ENCODE measurements around the gene APEH. TPM values are rescaled to one million over a fixed set of nuclear protein-coding genes. Genes with fewer than 3 reads are reported as not detected.
"Not testable (repeated sequence)": the region's sequence is repeated elsewhere in the genome, so short reads cannot be mapped to it uniquely, and the experiment has no call there.

The APEH gene
- total RNA-seq, 2 experiments from 2014 or later, result 179 to 192 TPM

GRCh38 chr3:49687424-49687795, 13.3 kb downstream of the APEH start:
- DNase-seq; POLR2A ChIA-PET; H3K27ac Mint-ChIP-seq; CTCF ChIA-PET; H3K4me3 Mint-ChIP-seq; H3K9me3 Mint-ChIP-seq (ENCODE audit: insufficient read depth); H3K27me3 Mint-ChIP-seq (ENCODE audit: low read depth); ATAC-seq: not testable (repeated sequence)
- H3K36me3 Mint-ChIP-seq (ENCODE audit: low read depth), result peaks cover 14% of the 10 kb centered on the region
- peaks cover 39% of the 10 kb centered on the region for H3K4me1 Mint-ChIP-seq (ENCODE audit: low read depth)

GRCh38 chr3:49688338-49689045, 14.3 kb downstream of the APEH start:
- H3K9me3 Mint-ChIP-seq (ENCODE audit: insufficient read depth); DNase-seq; H3K36me3 Mint-ChIP-seq (ENCODE audit: low read depth); H3K27me3 Mint-ChIP-seq (ENCODE audit: low read depth): not testable (repeated sequence)
- peak; percentile 2 for ATAC-seq
- H3K27ac Mint-ChIP-seq, result peak overlapping the region; percentile 95
- ChIA-PET POLR2A (interaction anchor here (1.4 kb wide), 1 partner anchor 115 kb away, joined by 3 read pairs; the partner anchor contains the start of gene INKA1), CTCF (interaction anchor here (1.2 kb wide), 1 partner anchor 151 kb away, joined by 3 read pairs; no protein-coding TSS in a partner anchor)
- H3K4me1 Mint-ChIP-seq (ENCODE audit: low read depth), result peaks cover 39% of the 10 kb centered on the region
- H3K4me3 Mint-ChIP-seq, result peak overlapping the region; percentile 97

DNA sequence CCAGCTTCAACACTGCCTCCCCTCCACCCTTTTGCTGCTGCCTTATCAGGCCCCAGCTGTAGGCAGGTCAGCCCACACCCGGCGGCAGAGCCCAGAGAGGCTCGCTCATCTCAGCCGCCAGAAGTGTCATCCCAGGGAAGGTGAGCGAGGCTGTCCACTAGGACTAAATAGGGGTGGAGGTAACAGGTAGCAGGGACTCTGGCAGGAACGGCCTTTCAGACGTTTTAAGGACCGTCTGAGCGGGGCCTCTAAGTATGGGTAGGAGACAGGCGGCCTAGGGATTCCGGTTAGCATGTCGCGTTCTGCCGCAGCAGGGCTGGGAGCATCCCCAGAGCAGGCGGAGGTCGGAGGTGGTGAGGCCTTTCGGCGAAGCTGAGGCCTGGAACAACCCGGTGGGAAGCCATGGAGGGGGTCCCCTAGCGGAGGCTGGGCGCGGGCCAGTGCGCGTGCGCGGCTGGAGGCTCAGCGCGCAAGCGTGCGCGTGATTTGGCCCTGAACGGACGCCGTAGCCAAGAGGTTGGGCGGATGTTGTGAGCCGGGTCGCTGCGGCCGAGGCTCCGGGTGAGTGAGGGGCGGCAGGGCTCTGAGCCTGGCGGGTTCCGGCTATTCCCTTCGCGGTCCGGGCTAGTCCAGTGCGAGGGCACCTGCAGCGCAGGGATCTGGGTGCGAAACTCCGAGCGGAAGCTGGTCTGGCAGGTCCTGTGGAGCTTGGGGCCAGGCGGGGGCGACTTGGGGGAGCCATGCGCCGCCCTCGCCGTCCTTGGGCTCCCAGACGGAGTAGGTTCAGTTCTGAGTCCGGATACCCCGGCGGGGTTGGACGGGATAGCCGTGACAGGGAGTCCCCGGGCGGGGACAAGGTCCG, 15.1 kb downstream of the APEH start, which contains the start of the genes MST1 and RNF123:
Gene MST1, minus strand, starts transcription at position 429 of the 862 bp plus-strand sequence. CDS start 783 bp downstream, outside the sequence.
Gene RNF123, plus strand, starts transcription at position 512 of the 862 bp plus-strand sequence. CDS start 1,609 bp downstream, outside the sequence.
- POLR2A ChIA-PET, result interaction anchor here (0.6 to 1.4 kb wide), 2 partner anchors 16 to 114 kb away, joined by 3 read pairs; partner anchors contain the start of gene INKA1

DNA sequence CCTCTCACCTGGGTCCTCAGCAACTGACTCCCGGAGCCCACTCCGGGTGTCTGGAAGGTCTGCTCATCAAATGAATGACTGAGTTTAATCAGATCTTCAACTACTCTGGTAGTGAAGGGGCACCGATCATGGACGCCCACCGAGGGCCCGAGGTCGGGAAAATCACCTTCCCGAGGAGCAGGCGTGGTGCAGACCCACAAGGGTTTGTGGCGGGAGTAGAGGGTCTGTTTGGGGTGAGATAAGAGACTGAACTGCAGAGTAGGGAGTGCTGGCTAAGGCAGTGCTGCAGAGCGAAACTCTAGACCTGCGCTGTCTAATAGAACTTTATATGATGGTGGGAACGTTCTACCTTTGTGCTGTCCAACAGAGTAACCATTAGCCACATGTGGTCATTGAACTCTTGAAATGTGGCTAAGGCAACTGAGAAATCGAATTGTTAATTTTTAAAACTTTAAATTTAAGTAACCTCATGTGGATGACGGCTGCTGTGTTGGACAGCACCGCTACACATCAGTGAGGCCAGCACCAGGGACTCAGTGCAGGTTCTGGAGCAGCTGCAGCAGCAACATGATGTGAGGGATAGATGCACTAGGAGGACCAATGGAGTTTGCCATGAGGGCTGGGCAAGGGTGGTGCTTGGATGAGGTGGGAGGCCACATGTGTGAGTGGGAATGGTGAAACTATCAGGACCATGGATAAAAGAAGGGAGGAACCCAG, 15.9 kb downstream of the APEH start:
- H3K27me3 Mint-ChIP-seq (ENCODE audit: low read depth); ATAC-seq; H3K9me3 Mint-ChIP-seq (ENCODE audit: insufficient read depth); DNase-seq; H3K36me3 Mint-ChIP-seq (ENCODE audit: low read depth): not testable (repeated sequence)
- H3K4me1 Mint-ChIP-seq (ENCODE audit: low read depth), result peaks cover 39% of the 10 kb centered on the region
- ChIA-PET POLR2A (interaction anchor here (0.6 to 1.4 kb wide), 2 partner anchors 17 to 113 kb away, joined by 3 read pairs; partner anchors contain the start of gene INKA1), CTCF (interaction anchor here (0.6 kb wide), 1 partner anchor 10 kb away, joined by 3 read pairs; no protein-coding TSS in a partner anchor)
- peak overlapping the region; percentile 97 for H3K4me3 Mint-ChIP-seq
- H3K27ac Mint-ChIP-seq, result peak overlapping the region; percentile 95

More for the DNA sequence above, 15.1 kb downstream of the APEH start, which contains the start of the genes MST1 and RNF123:
- Mint-ChIP-seq H3K9me3 (ENCODE audit: insufficient read depth) (no peaks in the 10 kb centered on the region), H3K4me3 (peak within 1 kb of the TSS; percentile 97), H3K27ac (peak within 1 kb of the TSS; percentile 95), H3K27me3 (ENCODE audit: low read depth) (no peaks in the 10 kb centered on the region), H3K4me1 (ENCODE audit: low read depth) (peaks cover 39% of the 10 kb centered on the region), H3K36me3 (ENCODE audit: low read depth) (peaks cover 2% of the 10 kb centered on the region)
- CTCF ChIA-PET, result interaction anchor here (1.2 kb wide), 1 partner anchor 150 kb away, joined by 3 read pairs; no protein-coding TSS in a partner anchor
- DNase-seq (peak; percentile 93), ATAC-seq (peak; percentile 83)

- peak overlapping the region; percentile 97 for H3K4me3 Mint-ChIP-seq
- H3K27me3 Mint-ChIP-seq (ENCODE audit: low read depth); H3K36me3 Mint-ChIP-seq (ENCODE audit: low read depth); H3K9me3 Mint-ChIP-seq (ENCODE audit: insufficient read depth); DNase-seq; POLR2A ChIA-PET; ATAC-seq; H3K27ac Mint-ChIP-seq: not testable (repeated sequence)
- CTCF ChIA-PET, result interaction anchor here (0.6 kb wide), 1 partner anchor 11 kb away, joined by 3 read pairs; no protein-coding TSS in a partner anchor
- H3K4me1 Mint-ChIP-seq (ENCODE audit: low read depth), result peaks cover 36% of the 10 kb centered on the region
These were observed 16.7 kb downstream of the APEH start for GRCh38 chr3:49690856-49691255.

- Mint-ChIP-seq H3K27ac (peak overlapping the region; percentile 43), H3K4me1 (ENCODE audit: low read depth) (peaks cover 34% of the 10 kb centered on the region)
- H3K9me3 Mint-ChIP-seq (ENCODE audit: insufficient read depth); H3K36me3 Mint-ChIP-seq (ENCODE audit: low read depth); CTCF ChIA-PET; H3K27me3 Mint-ChIP-seq (ENCODE audit: low read depth); H3K4me3 Mint-ChIP-seq; ATAC-seq; POLR2A ChIA-PET; DNase-seq: not testable (repeated sequence)
These were observed 17.3 kb downstream of the APEH start for GRCh38 chr3:49691481-49691880.

DNA sequence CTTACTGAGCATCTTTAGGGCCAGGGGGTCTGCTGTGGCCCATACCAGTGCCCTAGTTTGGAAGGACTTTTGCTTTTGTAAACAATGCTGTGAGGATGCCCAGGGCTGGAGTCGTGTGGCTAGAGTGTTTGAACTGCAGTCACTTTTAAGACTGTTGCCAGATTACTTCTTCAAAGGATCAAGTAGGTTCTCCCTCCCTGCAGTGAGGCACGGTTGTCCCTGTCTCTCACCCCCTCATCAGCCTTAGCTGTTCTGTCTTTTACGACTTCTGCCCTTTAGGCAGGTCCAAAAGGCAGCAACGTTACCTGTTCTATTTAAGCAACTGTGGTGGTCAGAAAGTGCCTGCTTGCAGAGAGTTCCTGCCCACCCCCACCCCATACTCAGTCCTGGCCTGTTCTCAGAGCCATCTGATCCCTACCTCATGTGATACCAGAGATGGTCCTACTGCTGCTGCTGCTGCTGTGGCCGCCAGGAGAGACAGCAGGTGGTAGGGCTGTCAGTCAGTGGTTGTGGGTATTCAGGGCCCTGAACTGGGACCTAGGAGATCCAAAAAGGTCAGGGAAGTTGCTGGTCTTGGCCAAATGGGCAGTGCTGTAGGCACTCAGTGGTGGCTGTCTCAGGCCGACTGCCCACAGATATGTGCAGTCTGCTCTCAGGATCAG, 20.4 kb downstream of the APEH start:
- H3K9me3 Mint-ChIP-seq (ENCODE audit: insufficient read depth); H3K4me3 Mint-ChIP-seq; POLR2A ChIA-PET; H3K36me3 Mint-ChIP-seq (ENCODE audit: low read depth); H3K27me3 Mint-ChIP-seq (ENCODE audit: low read depth); CTCF ChIA-PET; H3K27ac Mint-ChIP-seq; DNase-seq; ATAC-seq: not testable (repeated sequence)
- peaks cover 18% of the 10 kb centered on the region for H3K4me1 Mint-ChIP-seq (ENCODE audit: low read depth)

GRCh38 chr3:49695350-49696015, 21.3 kb downstream of the APEH start:
- H3K4me3 Mint-ChIP-seq; ATAC-seq; POLR2A ChIA-PET; H3K4me1 Mint-ChIP-seq (ENCODE audit: low read depth); H3K9me3 Mint-ChIP-seq (ENCODE audit: insufficient read depth); DNase-seq; CTCF ChIA-PET; H3K27me3 Mint-ChIP-seq (ENCODE audit: low read depth); H3K27ac Mint-ChIP-seq; H3K36me3 Mint-ChIP-seq (ENCODE audit: low read depth): not testable (repeated sequence)

- CTCF ChIA-PET, result interaction anchor here (0.6 to 1.1 kb wide), 2 partner anchors 140 to 159 kb away, joined by 3 read pairs; no protein-coding TSS in a partner anchor
- DNase-seq, result no peak
- Mint-ChIP-seq H3K4me1 (ENCODE audit: low read depth) (no peaks in the 10 kb centered on the region), H3K36me3 (ENCODE audit: low read depth) (peaks cover 4% of the 10 kb centered on the region), H3K9me3 (ENCODE audit: insufficient read depth) (no peaks in the 10 kb centered on the region), H3K27me3 (ENCODE audit: low read depth) (no peaks in the 10 kb centered on the region), H3K4me3 (no peak overlapping the region), H3K27ac (no peak overlapping the region)
- POLR2A ChIA-PET, result no interaction called here
- no peak for ATAC-seq
These were observed 25.3 kb downstream of the APEH start for GRCh38 chr3:49699281-49699979.

- no peak overlapping the region for H3K4me3 Mint-ChIP-seq
- ChIA-PET POLR2A (no interaction called here), CTCF (interaction anchor here (0.6 kb wide), 1 partner anchor 160 kb away, joined by 3 read pairs; no protein-coding TSS in a partner anchor)
- no peaks in the 10 kb centered on the region for H3K27me3 Mint-ChIP-seq (ENCODE audit: low read depth)
- no peak for ATAC-seq
- H3K27ac Mint-ChIP-seq, result no peak overlapping the region
- peaks cover 4% of the 10 kb centered on the region for H3K36me3 Mint-ChIP-seq (ENCODE audit: low read depth)
- no peaks in the 10 kb centered on the region for H3K9me3 Mint-ChIP-seq (ENCODE audit: insufficient read depth)
- DNase-seq, result no peak
- H3K4me1 Mint-ChIP-seq (ENCODE audit: low read depth), result no peaks in the 10 kb centered on the region
These were observed 25.9 kb downstream of the APEH start for GRCh38 chr3:49700014-49700413.

All from activated CD8-positive, alpha-beta T cell treated with anti-CD3 and anti-CD28 coated beads, Interleukin-2, amount 10 ng/mL, durations not matched to agents 7 days and 5 days (primary cell).